HG02981 (cell line): ENCODE data around the gene CLNK.
A peak's percentile ranks its signal among the peaks of the same experiment; 100 is the strongest.

Source experiments
- ATAC-seq: cut with Tn5 transposase; IDR thresholded peaks from one replicate; pipeline ENCODE4 v1.9.1; 2021; ENCODE audit warnings: mild to moderate bottlenecking, moderate library complexity; ENCODE audit not compliant: unreplicated experiment

The CLNK gene

DNA sequence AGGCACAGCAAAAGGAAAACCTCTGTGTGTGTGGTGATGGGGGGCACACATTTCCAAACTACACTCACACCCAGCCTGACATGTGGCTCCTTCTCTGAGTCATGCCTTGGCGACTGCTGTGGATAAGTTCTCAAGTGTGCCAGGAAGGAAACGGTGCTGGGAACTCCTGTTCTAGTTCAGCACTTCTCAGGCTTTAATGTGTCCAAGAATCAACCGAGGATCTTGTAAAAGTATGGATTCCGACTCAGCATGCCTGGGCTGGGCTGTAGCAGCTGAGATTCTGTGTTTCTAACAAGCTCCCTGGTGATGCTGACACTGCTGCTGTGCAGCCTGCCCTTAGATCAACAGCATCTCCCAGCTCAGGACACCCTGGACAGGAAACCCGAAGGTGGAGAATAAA lies 20.2 kb downstream of the CLNK start:
- peak; percentile 47 for ATAC-seq

DNA sequence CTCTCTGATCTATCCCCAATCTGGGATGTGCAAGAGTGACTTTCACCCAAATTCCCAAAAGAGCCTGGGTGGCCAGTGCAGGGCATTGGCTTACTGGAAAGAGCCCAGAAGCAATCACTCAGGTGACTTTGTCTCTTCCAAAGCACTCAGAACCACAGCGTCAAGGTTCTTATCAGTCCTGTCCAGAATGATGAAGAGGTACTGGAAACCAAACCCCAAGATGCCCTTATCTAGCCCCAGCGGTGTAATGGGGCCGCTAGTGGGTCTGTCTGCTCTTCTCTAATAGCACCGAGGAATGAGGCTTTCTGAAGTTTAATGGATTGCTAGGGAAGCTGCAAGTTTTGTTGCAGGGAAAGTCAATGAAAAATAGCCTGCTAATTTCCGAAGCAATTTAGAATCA lies 21.6 kb downstream of the CLNK start:
- ATAC-seq: no peak

DNA sequence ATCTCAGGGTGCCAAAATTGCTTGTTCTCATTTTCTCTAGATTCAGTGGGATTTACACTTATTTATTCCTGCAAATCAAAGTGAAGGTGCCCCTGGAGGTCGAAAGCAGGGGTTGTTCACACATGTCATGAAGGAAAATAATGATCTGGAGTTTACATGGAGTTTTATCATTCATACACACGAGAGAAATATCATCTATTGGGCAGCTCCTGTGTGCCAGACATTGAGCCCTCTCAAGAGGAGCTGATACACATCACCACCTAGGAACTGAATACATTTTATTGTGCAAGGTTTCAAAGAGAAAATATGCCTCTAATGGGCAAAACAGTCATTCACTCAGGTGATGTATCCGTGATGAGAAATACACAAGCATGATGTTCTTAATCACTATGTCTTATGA lies 23.5 kb downstream of the CLNK start:
- ATAC-seq: no peak

DNA sequence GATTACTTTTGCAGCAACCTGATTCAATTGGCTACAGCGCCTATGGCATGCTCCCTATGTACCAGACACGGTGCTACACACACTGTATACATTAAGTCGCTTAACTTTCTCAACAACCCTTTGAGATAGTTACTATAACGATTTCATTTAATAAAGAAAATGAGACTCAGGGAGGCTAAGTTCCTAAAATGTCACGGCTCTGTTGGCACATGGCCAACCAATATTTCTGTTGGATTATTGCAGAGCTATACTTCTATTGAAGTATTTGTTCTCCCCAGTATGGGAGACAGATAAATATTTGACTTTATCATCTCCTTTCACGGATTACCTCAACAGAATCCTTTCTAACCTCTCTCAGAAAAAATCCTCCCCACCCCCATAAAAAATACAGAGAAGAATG lies 25.3 kb downstream of the CLNK start:
- ATAC-seq: no peak

DNA sequence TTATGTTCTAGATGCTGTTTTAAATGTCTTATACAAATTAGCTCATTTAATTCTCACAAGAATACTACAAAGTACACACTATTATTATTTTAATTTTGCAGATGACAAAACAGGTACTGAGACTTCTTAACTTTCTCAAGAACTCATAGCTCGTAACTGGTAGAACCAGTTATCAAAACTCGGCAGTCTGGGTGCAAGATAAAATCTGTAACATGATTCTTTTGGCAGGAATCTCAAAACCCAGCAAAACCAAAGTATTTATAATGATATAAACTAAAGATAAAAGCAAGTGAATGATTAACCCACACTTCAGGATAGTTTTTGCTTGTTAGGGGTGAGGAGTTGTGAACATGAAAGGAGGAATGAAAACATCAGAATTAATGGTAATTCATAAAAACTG lies 27.6 kb downstream of the CLNK start:
- ATAC-seq: no peak

DNA sequence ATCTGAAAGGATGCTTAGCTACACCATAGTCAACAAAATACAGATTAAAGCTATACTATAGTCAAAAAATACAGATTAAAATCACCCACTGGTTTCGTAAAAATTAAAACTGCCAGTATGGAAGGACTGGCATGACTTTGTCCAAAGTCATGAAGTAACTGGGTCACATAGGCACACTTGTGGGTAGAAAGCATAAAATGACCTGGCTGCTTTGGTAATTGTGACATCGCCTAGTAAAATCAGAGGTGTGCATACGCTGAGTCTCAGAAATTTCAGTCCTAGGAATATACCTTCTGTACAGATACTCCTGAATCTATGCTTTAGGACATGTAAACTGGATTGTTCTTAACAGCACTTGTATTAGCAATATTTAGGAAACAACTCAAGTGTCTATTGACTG lies 28.1 kb downstream of the CLNK start:
- no peak for ATAC-seq

DNA sequence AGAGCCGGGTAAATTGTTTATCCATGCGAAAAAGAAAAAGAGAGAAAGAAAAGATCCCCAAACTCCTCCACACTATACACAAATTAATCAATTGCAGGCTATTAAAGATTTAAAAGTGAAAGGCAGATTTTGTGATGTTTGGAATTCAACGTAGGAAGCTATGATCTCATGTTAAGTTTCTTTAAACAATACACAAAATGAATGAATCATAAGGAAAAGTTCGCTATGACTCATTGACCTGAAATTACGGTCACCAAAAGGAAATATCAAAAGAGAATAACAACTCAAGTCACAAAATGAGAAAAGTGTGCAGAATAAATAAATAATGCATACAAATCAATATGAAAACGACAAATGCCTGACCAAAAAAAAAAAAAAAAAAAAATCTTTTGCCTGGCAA lies 28.6 kb downstream of the CLNK start:
- ATAC-seq: no peak

GRCh38 chr4:10648479-10648878 lies 36.1 kb downstream of the CLNK start:
- ATAC-seq: no peak

DNA sequence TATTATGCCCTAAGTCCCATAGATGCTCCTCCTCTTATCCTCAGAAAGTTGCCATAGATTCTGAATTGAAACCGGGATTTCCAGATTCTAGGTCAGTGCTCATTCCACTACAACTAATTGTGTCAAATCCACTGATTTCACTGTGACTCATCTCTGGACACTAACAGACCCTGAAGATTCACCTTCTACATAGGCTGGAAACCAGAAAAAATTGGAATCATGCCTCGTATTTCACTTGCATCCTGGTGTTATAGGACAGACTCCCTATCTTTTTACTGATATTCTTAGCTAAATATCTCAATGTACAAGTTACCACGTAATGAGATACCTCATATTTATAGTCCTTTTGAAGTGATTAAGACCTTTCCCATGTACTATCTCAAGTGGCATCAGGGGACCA lies 36.7 kb downstream of the CLNK start:
- no peak for ATAC-seq

- no peak for ATAC-seq
Measured at GRCh38 chr4:10643600-10644425, 40.8 kb downstream of the CLNK start.

- no peak for ATAC-seq
Measured at GRCh38 chr4:10640561-10641201, 43.9 kb downstream of the CLNK start.

- ATAC-seq: no peak
Measured at GRCh38 chr4:10639664-10640063, 44.9 kb downstream of the CLNK start.

GRCh38 chr4:10639100-10639499 lies 45.5 kb downstream of the CLNK start:
- no peak for ATAC-seq

DNA sequence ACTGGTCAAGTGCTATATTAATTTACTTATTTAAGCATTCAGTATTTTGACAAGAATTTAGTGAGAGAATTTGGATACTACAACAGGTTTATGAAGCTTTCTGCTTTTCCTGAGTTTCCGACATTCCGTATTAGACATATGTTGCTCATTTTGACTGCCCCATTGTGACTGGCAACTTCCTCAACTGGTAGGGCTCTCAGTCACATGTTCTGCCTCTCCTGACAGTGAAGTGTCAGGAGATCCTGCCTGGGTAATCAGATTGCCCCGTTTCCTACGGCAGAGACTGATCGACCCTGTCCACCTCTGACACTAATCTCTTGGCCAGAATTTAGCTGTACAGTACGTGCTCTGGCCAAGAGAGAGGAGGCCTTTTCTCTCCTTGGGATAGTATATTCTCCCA lies 49.5 kb downstream of the CLNK start:
- ATAC-seq: no peak

DNA sequence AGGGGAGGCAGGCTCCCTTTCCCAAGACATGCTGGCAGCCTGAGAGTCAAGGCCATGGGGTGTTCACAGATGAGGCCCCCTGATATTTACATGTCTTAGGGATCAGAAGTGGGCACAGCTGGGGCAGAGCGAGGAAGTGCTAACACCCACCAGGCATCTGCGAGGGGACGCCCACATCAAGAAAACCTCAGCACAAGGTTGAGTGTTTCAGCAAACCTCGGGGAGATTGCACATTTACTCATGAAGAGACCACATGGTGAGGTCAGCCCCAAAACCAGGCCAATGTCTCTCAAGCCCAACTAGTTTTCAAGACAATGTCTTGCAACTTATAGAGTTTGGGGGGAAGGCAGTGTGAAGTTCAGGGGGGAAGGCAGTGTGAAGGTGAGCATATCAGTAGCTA lies 55.2 kb downstream of the CLNK start:
- ATAC-seq: no peak

- ATAC-seq: no peak
Measured at GRCh38 chr4:10625131-10625530, 59.4 kb downstream of the CLNK start.

DNA sequence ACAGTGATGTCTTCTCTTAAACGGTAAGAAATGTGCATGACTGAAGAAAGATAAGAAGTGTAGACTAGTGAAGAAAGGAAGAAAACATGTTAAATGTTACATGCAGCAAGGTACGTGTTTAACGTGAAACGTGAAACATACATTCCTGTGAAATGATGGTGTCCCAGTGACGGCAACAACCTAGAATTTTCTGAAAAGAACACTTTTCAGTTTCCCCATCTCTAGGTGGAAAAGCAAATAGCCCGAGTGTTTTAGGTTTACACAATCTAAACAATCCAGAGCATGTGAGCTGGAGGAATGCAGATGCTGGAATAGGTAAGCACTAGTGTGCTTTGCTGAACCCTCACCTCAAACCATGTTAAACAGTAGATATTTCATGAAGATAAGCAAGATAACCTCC lies 60.7 kb downstream of the CLNK start:
- no peak for ATAC-seq

DNA sequence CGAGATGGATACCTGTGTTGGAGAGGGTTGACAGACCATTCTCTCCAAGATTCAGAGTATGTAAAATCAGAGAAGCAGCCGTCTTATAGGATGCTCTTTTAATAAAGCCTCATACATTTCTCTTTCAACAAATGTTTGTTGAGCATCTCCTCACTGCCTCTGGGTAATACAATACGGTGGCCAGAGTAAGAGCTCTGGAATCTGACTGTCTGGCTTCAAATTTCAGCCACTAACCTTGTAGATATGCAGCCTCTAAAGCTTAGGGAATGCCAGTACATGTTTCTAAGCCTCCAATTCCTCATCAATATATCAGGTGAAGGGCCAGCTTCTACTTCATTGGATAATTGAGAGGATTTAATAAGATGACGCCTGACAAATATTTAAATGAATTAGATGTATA lies 61.3 kb downstream of the CLNK start:
- ATAC-seq: no peak

- peak; percentile 61 for ATAC-seq
Measured at GRCh38 chr4:10622728-10623127, 61.8 kb downstream of the CLNK start.

- ATAC-seq: no peak
Measured at GRCh38 chr4:10620935-10621488, 63.6 kb downstream of the CLNK start.

DNA sequence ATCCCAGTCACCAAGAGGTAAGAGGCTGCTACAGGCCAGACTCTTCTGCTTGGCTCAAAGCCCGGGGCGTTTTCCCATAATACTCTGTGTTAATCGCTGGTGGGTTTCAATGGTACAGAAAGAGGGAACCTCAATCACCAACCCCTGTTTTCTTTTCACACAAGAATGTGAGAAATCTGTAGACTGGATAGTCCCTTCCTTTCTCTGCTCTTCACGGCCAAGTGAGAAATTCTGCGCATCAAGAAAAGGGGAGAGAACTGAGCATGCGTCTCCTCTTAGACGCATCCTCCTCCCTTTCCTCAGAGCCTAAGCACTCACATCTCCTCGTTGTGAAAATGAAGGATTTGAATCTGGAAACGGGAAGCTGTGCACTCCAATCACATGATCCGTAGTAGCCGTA lies 64.7 kb downstream of the CLNK start:
- ATAC-seq: no peak

DNA sequence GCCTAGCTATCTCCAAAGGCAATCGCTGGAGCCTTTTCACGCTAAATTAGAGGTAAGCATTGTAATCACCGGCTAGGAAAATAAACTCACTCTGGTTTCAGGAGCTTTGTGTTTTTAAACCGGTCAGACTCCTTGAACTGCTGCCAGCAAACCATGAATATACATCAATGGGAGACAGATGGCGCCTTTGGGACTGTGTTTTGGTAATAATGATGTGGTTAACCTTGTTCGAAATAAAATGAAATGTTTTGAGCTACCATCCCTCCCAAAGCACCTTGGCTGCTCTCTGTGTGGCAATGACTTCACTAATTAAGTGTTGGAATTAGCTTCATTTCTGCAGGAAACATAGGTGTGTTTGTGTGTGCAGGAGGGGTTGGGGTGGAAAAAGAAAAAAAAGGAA lies 65.3 kb downstream of the CLNK start:
- no peak for ATAC-seq
